A549 (cell line): ENCODE data around the gene SMIM21.

Experiments
- BHLHE40 ChIP-seq: IDR thresholded peaks from 2 replicates; pipeline ENCODE4 v1.6.1; 2012; ENCODE audit warnings: low read depth, low read length, inconsistent platforms
- CBX2 ChIP-seq: fragments of 200-600 bp; sonication (generic); IDR thresholded peaks from 2 replicates; pipeline ENCODE4 v1.6.1; 2016; ENCODE audit warnings: low read depth, mild to moderate bottlenecking, borderline replicate concordance
- E2F6 ChIP-seq: IDR thresholded peaks from 2 replicates; pipeline ENCODE4 v1.6.1; 2012; ENCODE audit warnings: low read depth, borderline replicate concordance
- MYC ChIP-seq: IDR thresholded peaks from 2 replicates; pipeline ENCODE4 v1.6.1; 2012; ENCODE audit warnings: mild to moderate bottlenecking, inconsistent platforms, low read length, improper control_type of control experiment, borderline replicate concordance
- POLR2A ChIP-seq: IDR thresholded peaks from 2 replicates; pipeline ENCODE4 v1.6.1; 2012; ENCODE audit warnings: mild to moderate bottlenecking, low read length
- RNF2 ChIP-seq: fragments of 200-600 bp; sonication (generic); IDR thresholded peaks from 2 replicates; pipeline ENCODE4 v1.6.1; 2016; ENCODE audit warnings: low read depth, mild to moderate bottlenecking, antibody characterized with exemption, moderate library complexity, borderline replicate concordance

- TF ChIP-seq POLR2A (no peak), BHLHE40 (no peak), RNF2 (no peak), E2F6 (no peak), CBX2 (no peak), MYC (no peak)
Observed at GRCh38 chr18:75408554-75409506, 18.7 kb downstream of the SMIM21 start.
